ENCODE data around the gene GSC2. TPM values are rescaled to one million over a fixed set of nuclear protein-coding genes. Genes with fewer than 3 reads are reported as not detected.

The GSC2 gene
- total and polyA plus RNA-seq, 4 donors = not detected

- Histone ChIP-seq H3K27me3 (ENCODE audit: control insufficient read depth in 4 of 4, insufficient read depth in 4 of 4, low read length in 3 of 4) (no peaks in the 10 kb centered on the region), H3K9ac (ENCODE audit: low read depth in 1 of 2, low read length in 2 of 2) (no peak overlapping the region), H3K4me3 (ENCODE audit: low read depth in 1 of 3, low read length in 3 of 3) (no peak overlapping the region), H3K27ac (ENCODE audit: low read depth in 1 of 2, low read length in 2 of 2) (peak overlapping the region; percentile 79 to 80), H3K9me3 (ENCODE audit: control insufficient read depth in 4 of 4, low read length in 3 of 4) (no peaks in the 10 kb centered on the region), H3K36me3 (ENCODE audit: control insufficient read depth in 4 of 4, insufficient read depth in 3 of 4, low read depth in 1 of 4, low read length in 3 of 4) (peaks cover 0 to 2% (median 0%) of the 10 kb centered on the region in 4 donors), H3K4me1 (ENCODE audit: control insufficient read depth in 4 of 4, insufficient read depth in 4 of 4, low read length in 3 of 4) (peaks cover 9 to 28% (median 23%) of the 10 kb centered on the region in 4 donors)
- no peak for DNase-seq (ENCODE audit: low spot score)
- WGBS = 77% methylated on average over 3 of the region's 3 CpGs
- TF ChIP-seq MAX (IDR thresholded peaks at IDR 0.05) = no peak
- no peak for TF ChIP-seq YY1 (IDR thresholded peaks at IDR 0.05)
- TF ChIP-seq FOXA2 (IDR thresholded peaks at IDR 0.05) = no peak
- no peak for TF ChIP-seq GABPA (IDR thresholded peaks at IDR 0.05 in 1 of 2, conservative IDR thresholded peaks at IDR 0.05 in 1 of 2)
- TF ChIP-seq TAF1 (conservative IDR thresholded peaks at IDR 0.05) = no peak
- TF ChIP-seq JUND (IDR thresholded peaks at IDR 0.05) = no peak
- no peak for TF ChIP-seq EGR1 (IDR thresholded peaks at IDR 0.05; ENCODE audit: low read depth in 2 of 2)
- no peak for TF ChIP-seq HNF4G (IDR thresholded peaks at IDR 0.05)
- TF ChIP-seq ZBTB33 (IDR thresholded peaks at IDR 0.05) = no peak
- TF ChIP-seq HNF4A (conservative IDR thresholded peaks at IDR 0.05) = no peak
- no peak for TF ChIP-seq ATF3 (IDR thresholded peaks at IDR 0.05)
- no peak for TF ChIP-seq RAD21 (IDR thresholded peaks at IDR 0.05)
- TF ChIP-seq RXRA (IDR thresholded peaks at IDR 0.05) = no peak
- TF ChIP-seq CTCF (IDR thresholded peaks at IDR 0.05; ENCODE audit: low read depth, low read length, missing input control) = no peak
- no peak for TF ChIP-seq SP1 (IDR thresholded peaks at IDR 0.05)
- TF ChIP-seq FOXA1 (IDR thresholded peaks at IDR 0.05) = no peak
- no peak for TF ChIP-seq REST (IDR thresholded peaks at IDR 0.05)
- TF ChIP-seq NR2F2 (IDR thresholded peaks at IDR 0.05) = no peak
Observed at GRCh38 chr22:19108807-19109197, 41.3 kb downstream of the GSC2 start.

All from liver (tissue), 9 donors.